Stomach smooth muscle (tissue), 2 donors: ENCODE data around the gene GATAD2A.

Source experiments
- H3K27ac ChIP-seq: one replicate; pipeline ENCODE4 v1.7.0; 2013; ENCODE audit warnings: mild to moderate bottlenecking, low read length, inconsistent platforms
- H3K27me3 ChIP-seq, 2 donors: one replicate each; pipeline ENCODE4 v1.7.0; 2013; ENCODE audit warnings: low read length in 2 of 2; ENCODE audit not compliant: insufficient read depth in 2 of 2, control insufficient read depth in 1 of 2
- H3K36me3 ChIP-seq, 2 donors: one replicate each; pipeline ENCODE4 v1.7.0; 2013; ENCODE audit warnings: low read length in 2 of 2; ENCODE audit not compliant: control insufficient read depth in 2 of 2, insufficient read depth in 2 of 2
- H3K4me1 ChIP-seq: one replicate; pipeline ENCODE4 v1.7.0; 2013; ENCODE audit warnings: low read length; ENCODE audit not compliant: control insufficient read depth, insufficient read depth
- H3K4me3 ChIP-seq, 2 donors: one replicate each; pipeline ENCODE4 v1.7.0; 2013; ENCODE audit warnings: low read length in 2 of 2
- H3K9ac ChIP-seq, 2 donors: one replicate each; pipeline ENCODE4 v1.7.0; 2013; ENCODE audit warnings: low read length in 2 of 2, mild to moderate bottlenecking in 1 of 2
- H3K9me3 ChIP-seq, 2 donors: one replicate each; pipeline ENCODE4 v1.7.0; 2013; ENCODE audit warnings: low read length in 2 of 2; ENCODE audit not compliant: control insufficient read depth in 2 of 2
- donor health status: healthy.
- donor health status: Pancreatic carcinoma.

The GATAD2A gene

DNA sequence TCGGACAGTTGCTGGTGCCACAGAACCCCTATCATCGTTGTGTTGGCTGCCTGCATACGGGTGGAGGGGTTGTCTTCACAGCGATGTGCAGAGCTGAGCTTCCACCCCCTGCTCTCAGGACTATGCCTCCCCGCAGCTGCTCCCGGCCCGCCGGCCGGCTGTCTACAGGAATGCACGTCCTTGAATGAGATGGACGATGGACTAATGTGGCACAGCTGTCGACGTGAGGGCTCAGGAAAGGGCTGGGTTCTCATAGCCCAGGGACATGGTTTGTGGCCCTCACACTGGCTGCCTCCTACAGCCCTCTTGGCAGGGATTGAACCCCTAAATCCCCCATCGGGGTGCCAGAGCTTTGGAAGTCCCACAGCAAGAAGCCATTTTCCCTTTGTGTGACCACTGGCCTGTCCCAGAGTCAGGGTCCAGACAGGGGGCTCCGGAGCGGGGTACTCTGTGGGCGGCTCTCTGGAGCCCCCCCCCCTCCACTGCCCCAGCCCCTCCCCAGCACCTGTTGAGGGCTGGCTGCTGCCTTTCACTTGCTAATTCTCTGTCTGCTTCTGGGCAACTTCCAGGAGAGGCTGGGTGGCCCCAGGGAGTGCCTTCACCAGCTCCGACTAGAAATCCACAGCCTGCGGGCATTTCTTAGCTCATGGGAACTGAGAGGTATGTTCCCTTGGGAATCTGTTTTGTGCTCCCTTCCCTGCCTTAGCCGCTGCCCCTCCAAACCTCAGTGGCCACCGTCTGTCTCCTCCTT is 69.7 kb downstream of the GATAD2A start:
- Histone ChIP-seq H3K4me1 (peaks cover 5% of the 10 kb centered on the region), H3K9ac (no peak overlapping the region), H3K27ac (no peak overlapping the region), H3K36me3 (peaks cover 3 to 9% of the 10 kb centered on the region in 2 donors), H3K4me3 (no peak overlapping the region), H3K27me3 (no peaks in the 10 kb centered on the region), H3K9me3 (no peaks in the 10 kb centered on the region)

DNA sequence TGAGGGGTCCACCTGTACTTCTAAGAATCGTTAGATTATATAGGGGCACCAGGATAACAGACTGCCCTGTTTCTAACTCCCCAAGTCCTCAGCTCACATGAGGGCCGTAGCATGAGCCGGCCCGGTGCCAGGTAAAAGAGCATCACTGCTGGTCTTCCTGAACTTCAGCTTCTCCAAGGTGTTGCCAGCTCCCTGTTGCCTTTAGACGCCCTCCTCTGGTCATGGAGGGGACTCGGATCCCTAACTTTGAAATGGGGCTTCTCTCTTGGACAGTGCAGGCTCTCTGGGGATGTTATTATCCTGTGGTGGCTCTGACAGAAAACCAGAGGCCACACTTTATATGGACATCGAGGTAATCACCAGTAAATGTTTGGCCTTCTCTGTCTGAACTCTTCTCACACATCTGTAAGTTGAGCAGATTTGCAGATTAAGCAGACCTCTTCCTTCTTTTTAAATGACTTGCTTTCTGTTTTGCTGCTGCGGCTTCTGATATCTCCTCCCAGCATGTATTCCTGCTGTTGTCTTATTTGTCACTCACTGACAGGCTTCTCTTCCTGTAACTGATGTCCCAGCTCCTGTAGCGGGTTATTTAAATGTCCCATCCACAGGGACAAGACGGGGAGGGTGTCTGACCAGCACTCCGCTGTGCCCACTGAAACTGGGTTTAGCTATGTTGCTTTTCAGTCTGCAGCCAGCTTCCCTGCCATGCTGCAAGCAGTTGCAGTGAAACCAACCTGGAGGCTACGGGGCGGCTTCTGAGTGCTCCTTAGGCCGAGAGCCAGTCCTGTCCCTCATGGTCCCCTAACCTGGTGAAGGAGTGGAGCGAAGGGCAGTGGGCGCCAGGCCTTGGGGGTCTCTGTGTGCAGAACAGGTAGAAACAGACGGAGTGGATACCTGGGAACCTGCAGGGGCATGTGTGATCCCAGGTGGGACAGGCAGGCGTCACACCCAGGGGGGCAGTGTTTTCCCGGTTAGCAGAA is 70.7 kb downstream of the GATAD2A start:
- Histone ChIP-seq H3K27ac (no peak overlapping the region), H3K4me1 (peaks cover 5% of the 10 kb centered on the region), H3K4me3 (no peak overlapping the region)

DNA sequence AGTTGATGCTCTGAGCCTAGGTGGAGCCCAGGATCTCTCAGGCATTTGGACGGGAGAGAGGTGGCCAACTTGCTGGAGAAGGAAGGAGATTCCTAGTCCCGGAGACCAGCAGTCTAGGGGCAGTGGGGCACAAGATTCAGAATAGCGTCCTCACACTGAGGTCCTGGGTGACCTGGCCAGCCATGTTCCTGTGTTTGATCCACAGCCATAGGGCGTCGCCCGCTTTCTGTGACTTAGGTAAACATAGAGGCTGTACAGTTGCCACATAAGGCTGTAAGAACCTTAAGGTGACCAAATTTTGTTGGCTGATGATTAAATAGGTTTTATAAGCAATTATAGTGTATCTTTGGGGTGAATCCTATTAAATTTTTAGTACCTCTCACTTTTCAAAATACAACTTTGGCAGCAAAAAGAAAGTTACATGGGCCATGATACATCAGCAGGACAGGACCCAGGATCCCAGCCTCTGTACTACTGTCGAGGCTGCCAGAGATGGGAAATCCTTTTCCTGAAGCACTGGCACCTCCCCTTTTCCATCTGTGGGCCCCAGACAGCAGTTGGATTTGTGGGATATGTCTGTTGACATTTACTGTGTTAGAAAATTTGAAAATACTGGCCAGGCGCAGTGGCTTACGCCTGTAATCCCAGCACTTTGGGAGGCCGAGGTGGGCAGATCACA is 72.4 kb downstream of the GATAD2A start:
- Histone ChIP-seq H3K4me3 (no peak overlapping the region), H3K9ac (peak overlapping the region in 1 of 2 donors; percentile 36), H3K4me1 (peaks cover 5% of the 10 kb centered on the region), H3K27me3 (no peaks in the 10 kb centered on the region), H3K36me3 (peaks cover 8 to 9% of the 10 kb centered on the region in 2 donors), H3K9me3 (no peaks in the 10 kb centered on the region), H3K27ac (no peak overlapping the region)

More for the DNA sequence above, 70.7 kb downstream of the GATAD2A start:
- no peaks in the 10 kb centered on the region for H3K27me3 ChIP-seq
- H3K9ac ChIP-seq, result no peak overlapping the region
- H3K9me3 ChIP-seq, result no peaks in the 10 kb centered on the region
- peaks cover 8 to 9% of the 10 kb centered on the region in 2 donors for H3K36me3 ChIP-seq

DNA sequence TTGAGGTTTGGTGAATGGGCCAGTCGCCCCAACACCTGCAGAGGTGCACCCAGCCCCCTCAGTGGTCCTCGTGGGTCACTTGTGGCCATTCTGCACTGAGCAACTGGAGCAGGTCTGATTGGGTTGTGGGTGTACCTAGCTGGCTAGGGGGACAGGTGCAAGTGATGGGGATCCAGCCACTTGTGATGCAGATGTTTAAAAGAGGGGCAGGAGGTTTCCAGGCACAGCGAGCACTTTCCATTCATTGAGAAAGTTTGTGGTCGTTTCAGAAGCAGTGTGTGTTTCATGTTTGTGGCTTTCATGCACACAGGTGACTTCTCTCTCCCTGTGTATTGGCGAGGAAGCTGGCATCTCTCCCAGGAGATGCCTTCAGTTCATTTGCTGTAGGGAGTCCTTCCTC is 75.2 kb downstream of the GATAD2A start:
- H3K4me3 ChIP-seq, result no peak overlapping the region
- H3K9ac ChIP-seq, result no peak overlapping the region
- H3K4me1 ChIP-seq, result peaks cover 11% of the 10 kb centered on the region
- H3K9me3 ChIP-seq, result no peaks in the 10 kb centered on the region
- no peak overlapping the region for H3K27ac ChIP-seq
- peaks cover 0 to 10% of the 10 kb centered on the region in 2 donors for H3K36me3 ChIP-seq
- no peaks in the 10 kb centered on the region for H3K27me3 ChIP-seq

DNA sequence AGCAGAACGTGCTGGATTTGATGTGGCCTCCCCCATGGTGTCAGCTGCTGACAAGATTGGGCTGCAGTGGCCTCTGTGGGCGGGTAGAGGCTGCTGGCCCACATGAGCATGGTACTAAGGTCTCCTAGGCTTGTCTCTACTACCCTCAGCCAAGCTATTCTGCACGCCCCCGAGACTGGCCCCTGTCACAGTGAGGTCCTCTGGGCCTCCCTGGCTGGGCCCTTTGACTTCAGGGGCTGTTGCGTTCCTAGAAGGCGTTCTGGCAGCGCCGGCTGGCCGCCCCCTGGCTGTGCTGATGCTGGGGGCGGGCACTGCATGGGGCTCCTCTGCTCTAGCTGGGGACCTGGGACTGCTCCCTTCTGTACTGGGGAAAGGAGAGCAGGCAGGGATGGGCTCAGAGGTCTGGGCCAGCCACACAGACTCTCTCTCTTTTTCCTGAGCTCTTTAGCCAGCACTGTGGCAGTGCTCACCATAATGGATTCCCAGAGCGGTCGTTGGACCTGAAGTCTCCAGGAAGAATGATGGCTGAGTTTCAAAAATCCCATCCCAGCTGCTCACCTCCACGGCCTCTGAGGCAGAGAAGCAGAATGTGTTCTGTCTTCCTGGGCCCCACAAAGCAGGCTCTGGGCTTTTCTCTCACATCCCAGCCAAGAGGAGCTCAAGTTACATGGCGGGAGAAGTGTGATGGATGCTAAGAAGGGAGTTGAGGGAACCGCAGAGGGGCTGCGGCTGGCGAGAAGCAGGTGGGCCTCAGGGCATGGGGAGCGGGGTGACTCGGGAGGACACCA is 77.5 kb downstream of the GATAD2A start:
- Histone ChIP-seq H3K9ac (no peak overlapping the region), H3K36me3 (peaks cover 0 to 10% of the 10 kb centered on the region in 2 donors), H3K27ac (no peak overlapping the region), H3K9me3 (no peaks in the 10 kb centered on the region), H3K27me3 (no peaks in the 10 kb centered on the region), H3K4me3 (no peak overlapping the region), H3K4me1 (peaks cover 12% of the 10 kb centered on the region)

DNA sequence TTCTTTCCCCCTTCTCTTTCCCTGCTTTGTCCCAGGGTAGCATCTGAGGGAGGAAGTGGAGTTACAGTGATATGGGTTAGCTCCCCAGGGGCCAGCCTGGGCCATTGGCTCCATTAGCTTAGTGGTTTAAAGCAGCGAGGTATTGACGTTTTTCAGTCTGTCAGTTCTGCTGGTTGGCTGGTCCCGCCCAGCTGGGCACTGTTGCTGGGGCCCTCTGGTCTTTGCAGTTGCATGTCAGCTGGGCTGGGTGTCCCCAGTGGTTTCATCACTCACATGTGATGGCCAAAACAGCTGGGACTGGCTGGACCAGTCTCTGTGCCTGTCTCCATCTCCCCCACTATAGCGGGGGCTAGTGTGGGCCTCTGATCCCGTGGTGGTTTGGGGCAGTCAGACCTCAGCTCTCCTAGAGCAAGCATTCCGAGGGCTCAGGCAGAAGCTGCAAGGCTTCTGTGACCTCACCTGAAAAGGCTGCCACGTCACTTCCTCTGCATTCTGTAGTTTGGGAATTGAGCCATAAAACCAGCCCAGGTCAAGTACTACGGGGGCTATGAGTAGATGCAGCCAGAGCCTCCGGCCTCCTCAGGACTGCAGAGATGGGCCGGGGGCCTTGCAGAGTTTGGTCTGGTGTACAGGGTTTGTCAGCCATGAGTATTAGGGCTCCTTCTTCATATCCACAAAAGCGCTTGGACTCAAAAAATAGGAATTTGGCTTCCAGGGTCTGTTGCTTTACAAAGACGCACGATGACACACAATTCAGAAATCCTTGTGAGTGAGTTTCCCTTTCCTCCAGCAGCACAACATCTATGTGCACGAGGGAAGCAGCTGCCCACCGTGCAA is 79.9 kb downstream of the GATAD2A start:
- no peak overlapping the region for H3K4me3 ChIP-seq
- H3K27me3 ChIP-seq, result no peaks in the 10 kb centered on the region
- peaks cover 33% of the 10 kb centered on the region for H3K4me1 ChIP-seq
- H3K9me3 ChIP-seq, result no peaks in the 10 kb centered on the region
- no peak overlapping the region for H3K27ac ChIP-seq
- H3K36me3 ChIP-seq, result peaks cover 0 to 10% of the 10 kb centered on the region in 2 donors
- H3K9ac ChIP-seq, result no peak overlapping the region

DNA sequence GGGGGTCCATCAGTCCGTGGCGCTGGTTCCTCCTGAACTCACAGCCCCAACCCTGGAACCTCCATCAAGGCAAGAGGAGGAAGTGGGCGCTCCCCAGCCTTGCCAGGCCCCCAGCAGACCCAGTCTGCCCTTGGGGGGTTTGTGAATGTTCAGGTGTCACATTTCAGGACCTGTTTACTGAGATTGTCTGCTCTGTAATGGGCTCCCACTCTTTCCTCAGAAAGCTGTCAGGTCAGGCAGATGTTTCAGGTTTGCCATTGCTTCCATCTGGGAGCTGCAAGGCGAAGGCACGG is 80.5 kb downstream of the GATAD2A start:
- Histone ChIP-seq H3K27me3 (no peaks in the 10 kb centered on the region), H3K9ac (no peak overlapping the region), H3K4me1 (peaks cover 33% of the 10 kb centered on the region), H3K36me3 (peaks cover 0 to 7% of the 10 kb centered on the region in 2 donors), H3K27ac (no peak overlapping the region), H3K4me3 (no peak overlapping the region), H3K9me3 (no peaks in the 10 kb centered on the region)

DNA sequence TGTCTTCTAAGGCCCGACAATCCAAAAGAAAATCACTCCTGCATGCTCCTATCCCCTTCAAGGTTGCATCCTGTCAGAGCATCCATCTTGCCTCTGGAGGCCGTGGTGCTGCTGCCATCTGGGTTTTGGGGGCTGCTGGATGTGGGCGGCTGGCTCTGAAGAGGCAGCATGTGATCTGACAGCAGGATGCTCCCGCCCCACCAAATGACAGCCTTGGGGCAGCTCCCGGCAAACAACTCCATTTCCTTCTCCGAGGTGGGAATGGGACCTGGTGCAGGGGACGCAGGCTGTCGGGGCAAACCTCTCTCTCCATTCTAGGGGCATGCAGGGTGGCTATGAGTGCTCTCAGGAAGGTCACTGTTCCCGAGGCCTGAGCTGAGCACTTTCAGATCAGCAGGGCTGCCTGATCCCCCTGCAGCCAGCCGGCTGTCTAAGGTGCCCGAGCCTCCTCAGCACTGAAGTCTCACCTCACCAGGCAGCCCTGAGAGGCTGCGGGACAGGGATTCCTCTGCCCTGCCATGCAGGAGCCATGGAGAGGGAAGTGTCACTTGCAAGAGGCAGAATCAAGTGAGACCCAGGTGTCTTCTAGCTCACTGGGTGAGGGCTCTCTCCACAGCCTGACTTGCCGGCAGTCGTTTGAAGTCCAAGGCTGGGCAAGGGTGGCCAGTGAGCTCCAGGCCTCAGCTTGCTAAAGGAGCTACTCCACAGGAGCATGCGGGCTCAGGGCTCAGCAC is 81.0 kb downstream of the GATAD2A start:
- Histone ChIP-seq H3K27ac (no peak overlapping the region), H3K9me3 (no peaks in the 10 kb centered on the region), H3K4me1 (peaks cover 33% of the 10 kb centered on the region), H3K36me3 (peaks cover 0 to 5% of the 10 kb centered on the region in 2 donors), H3K4me3 (no peak overlapping the region), H3K9ac (no peak overlapping the region), H3K27me3 (no peaks in the 10 kb centered on the region)
